Measurements from ENCODE around the gene PHF19.

Gene PHF19

GRCh38 chr9:120891884-120892747 is 15.1 kb upstream of the PHF19 start:
- no peak for DNase-seq

- peak; percentile 78 for DNase-seq
These were observed 14.4 kb upstream of the PHF19 start for GRCh38 chr9:120891245-120891883.

GRCh38 chr9:120890320-120891244 is 13.6 kb upstream of the PHF19 start:
- no peak for DNase-seq

- no peak for DNase-seq
These were observed 12.8 kb upstream of the PHF19 start for GRCh38 chr9:120889606-120890271.

- no peak for DNase-seq
These were observed 11.6 kb upstream of the PHF19 start for GRCh38 chr9:120888626-120889025.

GRCh38 chr9:120886490-120886967 is 9.5 kb upstream of the PHF19 start:
- DNase-seq: no peak

GRCh38 chr9:120885958-120886357 is 9.0 kb upstream of the PHF19 start:
- DNase-seq: no peak

- DNase-seq: no peak
These were observed 8.5 kb upstream of the PHF19 start for GRCh38 chr9:120885457-120885856.

GRCh38 chr9:120883608-120883996 is 6.6 kb upstream of the PHF19 start:
- no peak for DNase-seq

- DNase-seq: no peak
These were observed 6.1 kb upstream of the PHF19 start for GRCh38 chr9:120882935-120883607.

- DNase-seq: no peak
These were observed 2.5 kb upstream of the PHF19 start for GRCh38 chr9:120879446-120879845.

GRCh38 chr9:120878188-120879130 is 1.5 kb upstream of the PHF19 start:
- DNase-seq: peak; percentile 54

- DNase-seq: peak; percentile 85
These were observed 467 bp upstream of the PHF19 start for GRCh38 chr9:120877276-120878034.

GRCh38 chr9:120875954-120876841 is 790 bp downstream of the PHF19 start:
- peak; percentile 90 for DNase-seq

GRCh38 chr9:120875643-120875953 is 1.4 kb downstream of the PHF19 start:
- no peak for DNase-seq

GRCh38 chr9:120875195-120875565 is 1.8 kb downstream of the PHF19 start:
- no peak for DNase-seq

GRCh38 chr9:120874226-120875194 is 2.5 kb downstream of the PHF19 start:
- no peak for DNase-seq

- no peak for DNase-seq
These were observed 3.5 kb downstream of the PHF19 start for GRCh38 chr9:120873512-120873911.

Measured in stimulated activated CD8-positive, alpha-beta memory T cell treated with anti-CD3 and anti-CD28 coated beads, Interleukin-4, amount 100 ng/mL, for 48 hours (primary cell).